ENCODE measurements around the gene ETS1.

Gene ETS1, protein sequence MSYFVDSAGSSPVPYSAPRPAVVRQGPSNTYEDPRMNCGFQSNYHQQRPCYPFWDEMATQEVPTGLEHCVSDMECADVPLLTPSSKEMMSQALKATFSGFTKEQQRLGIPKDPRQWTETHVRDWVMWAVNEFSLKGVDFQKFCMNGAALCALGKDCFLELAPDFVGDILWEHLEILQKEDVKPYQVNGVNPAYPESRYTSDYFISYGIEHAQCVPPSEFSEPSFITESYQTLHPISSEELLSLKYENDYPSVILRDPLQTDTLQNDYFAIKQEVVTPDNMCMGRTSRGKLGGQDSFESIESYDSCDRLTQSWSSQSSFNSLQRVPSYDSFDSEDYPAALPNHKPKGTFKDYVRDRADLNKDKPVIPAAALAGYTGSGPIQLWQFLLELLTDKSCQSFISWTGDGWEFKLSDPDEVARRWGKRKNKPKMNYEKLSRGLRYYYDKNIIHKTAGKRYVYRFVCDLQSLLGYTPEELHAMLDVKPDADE

DNA sequence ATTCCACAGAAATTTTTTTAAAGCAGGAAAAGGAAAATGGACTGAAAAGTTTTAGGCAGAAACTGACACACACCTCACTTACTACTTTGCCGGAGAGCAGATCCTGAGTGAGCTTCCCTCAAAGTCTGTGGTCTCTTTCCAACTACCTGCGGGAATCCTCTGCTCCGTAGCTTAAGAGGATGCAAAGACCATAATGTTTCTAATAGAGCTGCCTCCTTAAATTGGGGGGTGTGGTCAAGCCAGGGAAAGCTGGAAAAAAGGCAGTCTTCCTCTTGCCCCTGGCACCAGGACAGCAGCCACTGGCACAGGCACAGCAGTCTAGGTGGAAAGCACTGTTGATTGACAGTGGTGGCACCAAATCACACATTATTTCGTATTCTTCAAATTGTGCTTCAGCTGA is at the start of gene ETS1:
Gene ETS1 (minus strand): TSS at position 144 of the 400 bp plus-strand sequence. CDS start 14,428 bp downstream, outside the sequence.
- CTCF ChIA-PET = interaction anchor here (0.6 to 1.1 kb wide), 2 partner anchors 297 to 359 kb away, joined by 3 read pairs; no protein-coding TSS in a partner anchor
- TF ChIP-seq, protein P1, sequence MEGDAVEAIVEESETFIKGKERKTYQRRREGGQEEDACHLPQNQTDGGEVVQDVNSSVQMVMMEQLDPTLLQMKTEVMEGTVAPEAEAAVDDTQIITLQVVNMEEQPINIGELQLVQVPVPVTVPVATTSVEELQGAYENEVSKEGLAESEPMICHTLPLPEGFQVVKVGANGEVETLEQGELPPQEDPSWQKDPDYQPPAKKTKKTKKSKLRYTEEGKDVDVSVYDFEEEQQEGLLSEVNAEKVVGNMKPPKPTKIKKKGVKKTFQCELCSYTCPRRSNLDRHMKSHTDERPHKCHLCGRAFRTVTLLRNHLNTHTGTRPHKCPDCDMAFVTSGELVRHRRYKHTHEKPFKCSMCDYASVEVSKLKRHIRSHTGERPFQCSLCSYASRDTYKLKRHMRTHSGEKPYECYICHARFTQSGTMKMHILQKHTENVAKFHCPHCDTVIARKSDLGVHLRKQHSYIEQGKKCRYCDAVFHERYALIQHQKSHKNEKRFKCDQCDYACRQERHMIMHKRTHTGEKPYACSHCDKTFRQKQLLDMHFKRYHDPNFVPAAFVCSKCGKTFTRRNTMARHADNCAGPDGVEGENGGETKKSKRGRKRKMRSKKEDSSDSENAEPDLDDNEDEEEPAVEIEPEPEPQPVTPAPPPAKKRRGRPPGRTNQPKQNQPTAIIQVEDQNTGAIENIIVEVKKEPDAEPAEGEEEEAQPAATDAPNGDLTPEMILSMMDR (conservative IDR thresholded peaks at IDR 0.05; ENCODE audit: low read depth) = no peak
- H3K27ac ChIP-seq = no peak within 1 kb of the TSS
- peak; percentile 13 for DNase-seq (ENCODE audit: low spot score)
- POLR2A ChIA-PET (ENCODE audit: low non-redundant PET) = no interaction called here

DNA sequence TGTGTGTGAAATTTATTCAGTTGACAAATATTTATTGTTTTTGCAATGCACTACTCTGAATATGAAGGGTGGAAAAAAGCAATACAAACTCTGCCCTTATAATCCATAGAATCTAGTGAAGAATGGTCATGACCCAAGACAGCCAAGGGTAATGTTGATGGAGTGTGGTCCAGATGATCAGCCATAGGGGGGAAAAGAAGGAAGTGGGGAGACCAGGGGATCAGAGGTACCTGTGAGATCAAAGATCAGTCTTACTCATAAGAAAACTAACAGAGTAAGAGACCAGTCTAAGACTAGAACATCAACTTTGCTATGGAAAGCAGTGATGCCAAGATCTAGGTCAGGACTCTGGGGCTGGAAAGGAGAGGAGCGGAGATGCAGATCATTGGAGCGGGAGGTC is 47.0 kb upstream of the ETS1 start:
- CTCF ChIA-PET = interaction anchor here (1.0 kb wide), 1 partner anchor 477 kb away, joined by 3 read pairs; no protein-coding TSS in a partner anchor
- DNase-seq (ENCODE audit: low spot score) = no peak
- no peak overlapping the region for H3K27ac ChIP-seq
- TF ChIP-seq, protein P1 (conservative IDR thresholded peaks at IDR 0.05; ENCODE audit: low read depth) = no peak
- POLR2A ChIA-PET (ENCODE audit: low non-redundant PET) = no interaction called here

DNA sequence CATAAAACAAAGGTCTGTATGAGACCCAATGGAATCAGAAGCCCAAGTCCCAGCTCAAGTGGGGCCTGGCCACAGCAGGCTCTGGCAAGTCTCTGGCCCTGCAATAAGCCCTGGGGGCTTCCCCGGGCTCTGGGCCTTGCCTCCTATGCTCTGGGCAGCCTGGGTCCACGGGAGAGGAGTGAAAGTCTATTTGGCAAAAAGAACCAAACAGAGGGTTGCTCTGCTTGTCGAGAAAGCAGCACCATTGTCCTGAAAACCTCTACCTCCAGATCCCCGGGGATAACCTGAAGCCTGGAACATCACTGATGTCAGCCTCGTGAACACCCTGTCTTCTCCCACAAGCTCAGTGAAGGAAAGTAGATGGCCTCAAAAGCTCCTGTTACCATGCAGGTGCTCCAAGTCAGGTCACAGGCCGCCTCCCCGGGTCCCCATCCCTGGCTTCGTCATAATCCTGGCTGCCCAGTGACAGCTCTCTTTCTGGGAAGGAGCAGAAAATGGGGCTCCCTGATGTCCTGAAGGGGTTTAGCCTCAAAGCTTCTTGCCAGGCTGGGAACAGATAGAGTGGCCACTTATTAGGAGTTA is 46.1 kb upstream of the ETS1 start:
- no peak for DNase-seq (ENCODE audit: low spot score)
- ChIA-PET CTCF (interaction anchor here (1.0 to 1.7 kb wide), 3 partner anchors 461 to 476 kb away, joined by 3 to 12 read pairs (median 3); no protein-coding TSS in a partner anchor), POLR2A (ENCODE audit: low non-redundant PET) (no interaction called here)
- TF ChIP-seq, protein P1 (conservative IDR thresholded peaks at IDR 0.05; ENCODE audit: low read depth) = no peak
- H3K27ac ChIP-seq = no peak overlapping the region

DNA sequence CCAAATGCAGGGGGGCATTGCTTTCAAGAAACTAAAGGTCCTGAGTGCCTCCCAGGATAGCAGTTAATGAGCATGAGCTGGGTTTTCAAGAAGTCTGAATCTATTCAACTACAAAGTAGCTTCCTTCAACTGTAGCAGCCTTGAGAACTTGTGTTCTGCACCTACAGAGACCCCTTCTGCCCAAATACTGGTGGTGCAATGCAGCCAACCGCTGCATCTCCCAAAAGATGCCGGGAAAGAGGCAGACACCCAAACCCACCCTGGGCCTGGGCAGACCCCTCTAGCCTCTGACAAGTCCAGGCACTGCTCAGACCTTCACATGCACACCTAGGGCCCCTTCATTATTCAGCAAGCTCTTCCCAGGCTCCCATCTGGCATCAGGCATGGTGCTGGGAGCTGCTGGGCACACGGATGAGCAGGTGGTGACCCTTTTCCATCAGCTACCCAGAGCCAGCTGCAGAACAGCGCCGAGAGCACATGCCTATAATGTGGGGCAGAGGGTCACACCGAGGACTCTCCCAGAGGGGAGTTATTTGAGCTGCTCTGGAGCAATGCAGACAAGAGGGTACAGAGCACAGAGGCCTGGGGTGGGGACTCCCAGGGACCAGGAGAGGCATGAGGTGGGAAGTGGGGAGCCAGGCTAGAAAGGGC is 44.9 kb upstream of the ETS1 start:
- H3K27ac ChIP-seq = no peak overlapping the region
- ChIA-PET CTCF (interaction anchor here (0.6 to 4.4 kb wide), 17 partner anchors 13 to 595 kb away, joined by 3 to 28 read pairs (median 3); no protein-coding TSS in a partner anchor), POLR2A (ENCODE audit: low non-redundant PET) (no interaction called here)
- peak; percentile 21 for DNase-seq (ENCODE audit: low spot score)
- TF ChIP-seq, protein P1 (conservative IDR thresholded peaks at IDR 0.05; ENCODE audit: low read depth) = peak; percentile 50

DNA sequence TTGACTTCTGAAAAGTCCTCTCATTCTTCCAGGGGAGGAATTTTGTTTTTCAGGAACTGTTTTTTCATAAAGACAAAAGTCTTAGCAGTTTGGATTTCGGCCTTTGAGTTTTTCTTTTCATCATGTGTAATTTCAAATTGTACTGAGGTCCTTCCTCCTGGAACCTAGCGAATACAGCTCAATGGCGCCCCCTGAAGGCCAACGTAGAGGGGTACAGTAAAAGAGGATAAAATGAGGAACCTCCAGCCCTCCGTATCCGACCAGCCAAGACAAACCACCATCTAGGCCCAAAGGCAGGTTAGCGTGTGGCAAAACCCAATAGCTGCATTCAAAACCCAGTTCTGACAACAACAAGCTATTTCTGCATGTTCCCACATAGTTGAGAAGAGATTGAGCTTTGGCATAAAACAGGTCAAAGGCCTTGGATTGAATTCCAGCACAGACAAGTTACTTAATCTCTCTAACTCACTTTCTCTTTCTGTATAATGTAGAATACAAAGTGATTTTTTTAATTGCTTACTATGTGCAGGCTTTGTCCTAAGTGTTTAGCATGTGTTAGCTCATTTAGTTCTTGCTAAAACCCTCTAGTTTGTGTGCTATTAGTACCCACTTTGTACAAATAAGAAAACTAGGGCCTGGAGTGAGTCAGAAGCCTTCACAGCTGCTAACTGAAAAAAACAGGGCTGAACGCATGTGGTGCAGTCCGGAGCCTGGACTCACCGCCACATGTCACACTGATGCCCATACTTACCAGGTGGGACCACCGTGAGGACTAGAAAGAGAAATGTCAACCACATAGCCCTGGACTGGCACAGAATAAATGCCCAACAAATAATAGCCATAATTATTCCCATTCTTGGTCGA is 43.2 kb upstream of the ETS1 start:
- POLR2A ChIA-PET (ENCODE audit: low non-redundant PET) = no interaction called here

More for the DNA sequence above, 43.2 kb upstream of the ETS1 start:
- peak; percentile 81 for DNase-seq (ENCODE audit: low spot score)
- TF ChIP-seq, protein P1 (conservative IDR thresholded peaks at IDR 0.05; ENCODE audit: low read depth) = peak; percentile 84
- no peak overlapping the region for H3K27ac ChIP-seq
- CTCF ChIA-PET = interaction anchor here (0.6 to 4.4 kb wide), 14 partner anchors 9 to 599 kb away, joined by 3 to 28 read pairs (median 4); no protein-coding TSS in a partner anchor
